Measurements from ENCODE around the gene CCDC197.

DNA sequence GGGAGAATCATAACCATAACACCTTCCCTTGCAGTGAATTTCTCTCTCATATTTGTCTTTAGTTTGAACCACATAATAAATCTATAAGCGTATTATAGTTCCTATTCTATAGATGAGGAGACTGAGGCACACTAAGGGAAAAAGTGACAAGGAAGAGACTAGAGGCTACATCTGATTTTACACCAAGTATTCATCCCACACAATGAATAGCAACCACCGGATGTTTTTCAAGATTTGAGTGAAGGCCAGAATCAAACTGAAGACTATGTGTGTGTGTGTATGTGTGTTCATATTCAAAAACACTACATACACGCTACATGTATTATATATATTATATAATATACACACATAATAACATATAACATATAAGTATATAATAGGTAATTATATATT is 25.5 kb upstream of the CCDC197 start:
- no peak for TF ChIP-seq CTCF (conservative IDR thresholded peaks at IDR 0.05)
- TF ChIP-seq EZH2 (IDR thresholded peaks at IDR 0.05; ENCODE audit: low read depth): no peak
